GM21619 (cell line): ENCODE data around the gene FLOT1.
"Not testable (repeated sequence)": the region's sequence is repeated elsewhere in the genome, so short reads cannot be mapped to it uniquely, and the experiment has no call there.

Source experiments
- ATAC-seq: cut with Tn5 transposase; IDR thresholded peaks from one replicate; pipeline ENCODE4 v1.9.1; 2021; ENCODE audit not compliant: unreplicated experiment

FLOT1 gene

DNA sequence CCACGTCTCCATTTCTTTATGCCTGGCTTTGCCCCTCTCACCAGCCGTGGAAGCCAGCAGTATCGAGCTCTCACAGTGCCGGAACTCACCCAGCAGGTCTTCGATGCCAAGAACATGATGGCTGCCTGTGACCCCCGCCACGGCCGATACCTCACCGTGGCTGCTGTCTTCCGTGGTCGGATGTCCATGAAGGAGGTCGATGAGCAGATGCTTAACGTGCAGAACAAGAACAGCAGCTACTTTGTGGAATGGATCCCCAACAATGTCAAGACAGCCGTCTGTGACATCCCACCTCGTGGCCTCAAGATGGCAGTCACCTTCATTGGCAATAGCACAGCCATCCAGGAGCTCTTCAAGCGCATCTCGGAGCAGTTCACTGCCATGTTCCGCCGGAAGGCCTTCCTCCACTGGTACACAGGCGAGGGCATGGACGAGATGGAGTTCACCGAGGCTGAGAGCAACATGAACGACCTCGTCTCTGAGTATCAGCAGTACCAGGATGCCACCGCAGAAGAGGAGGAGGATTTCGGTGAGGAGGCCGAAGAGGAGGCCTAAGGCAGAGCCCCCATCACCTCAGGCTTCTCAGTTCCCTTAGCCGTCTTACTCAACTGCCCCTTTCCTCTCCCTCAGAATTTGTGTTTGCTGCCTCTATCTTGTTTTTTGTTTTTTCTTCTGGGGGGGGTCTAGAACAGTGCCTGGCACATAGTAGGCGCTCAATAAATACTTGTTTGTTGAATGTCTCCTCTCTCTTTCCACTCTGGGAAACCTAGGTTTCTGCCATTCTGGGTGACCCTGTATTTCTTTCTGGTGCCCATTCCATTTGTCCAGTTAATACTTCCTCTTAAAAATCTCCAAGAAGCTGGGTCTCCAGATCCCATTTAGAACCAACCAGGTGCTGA, 18.4 kb downstream of the FLOT1 start:
- not testable (repeated sequence) for ATAC-seq

DNA sequence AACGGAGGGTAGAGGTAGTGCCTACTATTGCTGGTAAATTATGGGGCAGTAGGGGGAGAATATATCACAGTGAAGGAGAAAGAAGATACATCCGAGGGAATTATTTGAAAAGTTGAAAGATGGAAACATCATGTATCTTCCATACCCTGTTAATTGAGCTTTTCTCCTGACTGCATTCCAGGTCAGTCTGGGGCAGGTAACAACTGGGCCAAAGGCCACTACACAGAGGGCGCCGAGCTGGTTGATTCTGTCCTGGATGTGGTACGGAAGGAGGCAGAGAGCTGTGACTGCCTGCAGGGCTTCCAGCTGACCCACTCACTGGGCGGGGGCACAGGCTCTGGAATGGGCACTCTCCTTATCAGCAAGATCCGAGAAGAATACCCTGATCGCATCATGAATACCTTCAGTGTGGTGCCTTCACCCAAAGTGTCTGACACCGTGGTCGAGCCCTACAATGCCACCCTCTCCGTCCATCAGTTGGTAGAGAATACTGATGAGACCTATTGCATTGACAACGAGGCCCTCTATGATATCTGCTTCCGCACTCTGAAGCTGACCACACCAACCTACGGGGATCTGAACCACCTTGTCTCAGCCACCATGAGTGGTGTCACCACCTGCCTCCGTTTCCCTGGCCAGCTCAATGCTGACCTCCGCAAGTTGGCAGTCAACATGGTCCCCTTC, 19.2 kb downstream of the FLOT1 start:
- not testable (repeated sequence) for ATAC-seq

DNA sequence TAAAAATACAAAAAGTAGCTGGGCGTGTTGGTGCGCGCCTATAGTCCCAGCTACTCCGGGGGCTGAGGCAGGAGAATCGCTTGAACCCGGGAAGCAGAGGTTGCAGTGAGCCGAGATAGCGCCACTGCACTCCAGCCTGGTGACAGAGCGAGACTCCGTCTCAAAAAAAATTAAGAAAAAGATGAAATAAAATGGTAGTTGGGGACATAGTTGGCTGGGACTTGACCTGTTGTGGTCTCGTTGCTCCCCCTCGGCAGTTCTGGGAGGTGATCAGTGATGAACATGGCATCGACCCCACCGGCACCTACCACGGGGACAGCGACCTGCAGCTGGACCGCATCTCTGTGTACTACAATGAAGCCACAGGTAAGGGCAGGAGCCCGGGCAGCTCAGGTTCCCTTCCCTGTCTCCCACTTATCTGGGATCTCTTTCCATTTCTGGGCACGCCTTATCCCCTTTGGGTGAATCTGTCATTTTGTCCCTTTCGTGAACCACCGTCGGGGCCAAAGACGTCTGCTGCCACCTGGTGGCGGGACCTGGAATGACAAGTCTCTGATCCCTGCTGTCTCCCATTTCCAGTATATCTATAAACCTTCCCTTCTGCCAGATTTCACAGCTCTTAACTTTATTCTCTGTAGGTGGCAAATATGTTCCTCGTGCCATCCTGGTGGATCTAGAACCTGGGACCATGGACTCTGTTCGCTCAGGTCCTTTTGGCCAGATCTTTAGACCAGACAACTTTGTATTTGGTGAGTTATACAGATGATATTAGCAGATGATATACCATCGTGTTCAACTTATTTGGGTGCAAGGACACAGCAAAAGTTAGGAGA, 20.0 kb downstream of the FLOT1 start:
- ATAC-seq, result no peak

DNA sequence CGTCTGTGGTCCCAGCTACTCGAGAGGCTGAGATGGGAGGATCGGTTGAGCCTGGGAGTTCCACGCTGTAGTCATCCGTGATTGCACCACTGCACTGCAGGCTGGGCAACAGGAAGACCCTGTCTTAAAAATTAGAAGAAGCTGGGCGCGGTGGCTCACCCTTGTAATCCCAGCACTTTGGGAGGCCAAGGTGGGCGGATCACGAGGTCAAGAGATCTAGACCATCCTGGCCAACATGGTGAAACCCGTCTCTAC, 20.5 kb downstream of the FLOT1 start:
- not testable (repeated sequence) for ATAC-seq

DNA sequence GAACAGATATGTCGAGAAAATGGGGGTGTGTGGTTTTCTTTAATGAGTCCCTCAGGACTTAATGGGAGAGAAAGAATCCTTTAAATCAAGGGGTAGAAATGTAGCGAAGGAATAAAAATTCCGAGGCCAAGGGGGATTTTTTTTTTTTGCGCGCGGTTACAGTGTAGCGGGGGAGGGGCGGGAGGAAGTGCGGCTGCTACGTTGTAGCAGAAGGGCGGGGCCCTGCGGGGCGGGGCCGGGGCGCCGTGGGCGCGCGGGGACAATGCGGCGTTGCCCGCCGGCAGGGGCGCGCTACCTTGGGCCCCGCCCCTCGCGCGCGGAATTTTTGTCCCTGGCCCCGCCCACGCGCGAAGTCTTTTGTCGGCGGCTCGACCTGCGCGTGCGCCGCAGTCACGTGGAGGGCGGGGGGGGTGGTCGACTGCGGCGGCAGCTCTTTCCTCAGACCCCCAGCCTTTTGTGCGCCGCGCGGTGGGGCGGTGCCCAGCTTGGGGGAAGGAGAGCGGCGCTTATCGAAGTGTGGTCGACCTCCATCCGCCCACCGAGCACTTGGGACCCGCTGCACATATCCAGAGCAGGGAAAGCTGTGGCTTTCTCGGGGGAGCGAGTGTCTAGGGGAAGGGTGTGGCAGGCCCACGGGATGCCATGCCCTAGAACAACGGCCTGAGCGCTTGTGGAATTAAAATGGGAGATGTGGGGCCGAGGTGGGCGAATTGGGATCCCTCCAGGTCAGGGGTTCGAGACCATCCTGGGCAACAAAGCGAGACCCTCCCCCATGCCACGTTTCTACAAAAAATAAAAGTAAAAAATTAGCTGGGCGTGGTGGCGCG, 21.1 kb downstream of the FLOT1 start:
- peak; percentile 25 for ATAC-seq

DNA sequence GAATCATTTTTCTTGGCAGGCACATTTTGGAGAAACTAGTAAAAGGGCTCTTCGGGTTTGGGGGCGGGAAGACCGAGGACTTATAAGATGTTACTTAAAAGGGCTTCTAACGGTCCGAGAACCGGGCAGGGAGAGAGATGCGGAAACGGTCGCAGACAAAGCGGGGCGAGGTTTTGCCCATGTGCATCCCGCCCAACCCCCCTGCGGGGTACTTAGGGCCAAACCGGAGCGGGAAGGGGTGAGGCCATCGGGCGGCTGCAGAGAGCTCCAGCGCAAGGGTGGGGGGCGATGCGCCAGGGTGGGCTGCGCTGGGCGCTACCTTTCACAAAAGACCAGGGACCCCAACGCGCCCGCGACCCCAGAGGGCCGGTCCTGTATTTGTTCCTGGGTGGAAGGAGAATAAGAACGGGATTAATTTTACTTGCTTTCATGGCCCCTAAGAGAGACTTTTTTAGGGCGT, 21.7 kb downstream of the FLOT1 start:
- no peak for ATAC-seq

DNA sequence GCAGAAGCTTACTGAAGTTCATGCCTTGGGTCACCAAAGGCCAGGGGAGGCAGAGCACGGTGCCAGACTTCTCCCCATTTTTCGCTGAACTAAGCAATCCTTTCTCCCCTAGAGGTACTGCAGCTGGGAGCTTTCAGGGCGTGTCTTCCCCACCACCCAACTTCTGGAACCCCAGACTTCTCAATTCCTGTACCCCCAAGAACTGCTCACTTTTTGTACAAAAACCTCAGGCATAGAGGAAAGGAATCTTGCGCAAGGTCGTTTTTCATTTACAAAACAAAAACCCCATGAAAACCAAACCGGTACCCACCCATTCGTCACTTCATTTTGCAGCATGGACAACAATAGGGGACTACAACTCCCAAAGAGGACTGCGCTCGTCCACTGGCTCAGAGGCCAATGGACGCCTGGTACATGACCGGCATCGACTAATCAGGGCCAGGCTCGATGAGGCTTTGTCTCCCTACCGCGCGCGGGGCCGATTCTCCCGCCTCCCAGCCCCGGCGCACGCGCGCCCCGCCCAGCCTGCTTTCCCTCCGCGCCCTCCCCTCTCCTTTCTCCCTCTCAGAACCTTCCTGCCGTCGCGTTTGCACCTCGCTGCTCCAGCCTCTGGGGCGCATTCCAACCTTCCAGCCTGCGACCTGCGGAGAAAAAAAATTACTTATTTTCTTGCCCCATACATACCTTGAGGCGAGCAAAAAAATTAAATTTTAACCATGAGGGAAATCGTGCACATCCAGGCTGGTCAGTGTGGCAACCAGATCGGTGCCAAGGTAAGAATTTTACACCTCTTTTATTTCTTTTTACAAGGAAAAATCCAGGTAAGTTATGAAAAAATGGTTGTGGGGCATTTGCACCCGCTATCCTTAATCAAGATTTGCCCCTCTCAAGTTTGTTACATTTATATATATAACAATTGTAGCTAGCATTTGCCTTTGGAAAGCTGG, 22.4 kb downstream of the FLOT1 start, which contains the start of gene TUBB:
TSS of gene TUBB (plus strand) at position 562 of the 947 bp plus-strand sequence. CDS start at position 717, 155 bp downstream.
- ATAC-seq, result peak; percentile 38

DNA sequence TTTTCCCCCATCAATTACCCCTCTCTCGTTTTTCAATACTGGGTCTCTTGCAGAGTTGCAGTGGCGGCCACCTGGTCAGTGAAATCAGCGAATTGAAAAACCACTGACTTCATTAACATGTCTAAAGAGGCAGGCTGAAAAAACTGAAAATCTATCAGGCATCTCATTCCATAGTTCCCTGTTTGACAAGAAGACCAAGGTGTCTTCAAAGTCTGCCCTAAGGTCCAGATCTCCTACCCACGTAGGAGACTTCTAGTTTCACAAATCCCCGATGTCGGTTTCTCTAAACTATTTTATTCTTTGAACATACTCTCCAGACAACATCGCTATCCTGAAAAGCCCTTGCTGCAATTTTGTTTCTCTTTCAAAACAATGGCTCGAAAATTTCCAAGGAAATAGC, 23.1 kb downstream of the FLOT1 start:
- no peak for ATAC-seq

DNA sequence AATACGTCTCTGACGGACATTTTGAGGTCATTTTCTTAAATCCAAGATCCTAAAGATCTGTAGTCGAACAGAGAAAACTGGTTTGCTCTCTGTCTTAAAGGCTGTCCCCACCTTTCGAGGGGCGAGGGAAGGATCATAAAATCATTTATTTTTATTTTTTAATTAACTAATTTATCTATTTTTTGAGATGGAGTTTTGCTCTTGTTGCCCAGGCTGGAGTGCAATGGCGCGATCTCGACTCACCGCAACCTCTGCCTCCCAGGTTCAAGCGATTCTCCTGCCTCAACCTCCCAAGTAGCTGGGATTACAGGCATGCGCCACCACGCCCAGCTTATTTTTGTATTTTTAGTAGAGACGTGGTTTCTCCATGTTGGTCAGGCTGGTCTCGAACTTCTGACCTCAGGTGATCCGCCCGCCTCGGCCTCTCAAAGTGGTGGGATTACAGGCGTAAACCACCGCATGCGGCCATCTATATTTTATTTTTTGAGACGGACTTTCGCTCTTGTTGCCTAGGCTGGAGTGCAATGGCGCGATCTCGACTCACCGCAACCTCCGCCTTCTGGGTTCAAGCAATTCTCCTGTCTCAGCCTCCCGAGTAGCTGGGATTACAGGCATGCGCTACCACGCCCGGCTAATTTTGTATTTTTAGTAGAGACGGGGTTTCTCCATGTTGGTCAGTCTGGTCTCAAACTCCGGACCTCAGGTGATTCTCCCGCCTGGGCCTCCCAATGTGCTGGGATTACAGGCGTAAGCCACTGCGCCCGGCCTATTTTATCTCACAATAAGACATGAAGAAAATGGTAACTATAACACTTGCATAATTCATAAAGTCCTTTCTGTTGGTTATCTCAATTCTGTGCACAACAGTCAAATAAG, 24.4 kb downstream of the FLOT1 start:
- ATAC-seq, result not testable (repeated sequence)

DNA sequence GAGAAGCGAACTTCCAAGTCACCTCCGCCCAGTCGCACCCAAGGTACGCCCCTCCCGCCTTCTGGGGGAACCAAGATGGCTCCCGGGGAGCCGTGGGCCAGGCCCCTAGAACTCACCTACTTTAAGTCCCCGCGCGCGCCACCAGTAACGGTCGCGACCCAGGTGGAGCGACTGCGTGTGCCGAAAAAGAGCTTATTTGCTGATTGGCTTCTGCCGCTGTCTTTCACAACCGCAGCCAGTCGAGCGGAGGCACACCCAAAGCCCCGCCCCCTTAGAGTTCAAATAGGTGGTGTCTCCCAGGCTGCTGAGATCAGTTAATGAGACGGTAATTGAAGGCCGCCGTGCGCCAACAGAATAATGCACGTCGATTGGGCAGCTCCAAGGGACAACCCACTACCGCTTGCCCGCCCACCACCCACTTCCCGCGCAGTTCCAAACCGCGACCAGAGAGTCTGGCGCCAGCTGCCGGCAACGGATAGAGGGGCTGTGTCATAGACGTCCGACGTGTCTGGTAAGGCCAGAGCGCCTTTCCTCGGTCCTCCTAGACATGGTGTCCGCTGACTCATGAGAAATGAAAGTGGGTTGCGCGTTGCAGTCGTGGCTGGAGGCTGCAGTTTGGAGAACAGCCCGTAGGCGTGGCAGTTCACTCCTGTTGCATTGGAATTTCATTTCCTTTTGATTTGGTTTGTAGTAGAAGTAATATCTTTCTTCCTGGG, 25.2 kb downstream of the FLOT1 start, which contains the start of gene MDC1:
TSS of gene MDC1 (minus strand) at position 153 of the 716 bp plus-strand sequence. CDS start 2,106 bp downstream, outside the sequence.
- ATAC-seq, result peak; percentile 63

DNA sequence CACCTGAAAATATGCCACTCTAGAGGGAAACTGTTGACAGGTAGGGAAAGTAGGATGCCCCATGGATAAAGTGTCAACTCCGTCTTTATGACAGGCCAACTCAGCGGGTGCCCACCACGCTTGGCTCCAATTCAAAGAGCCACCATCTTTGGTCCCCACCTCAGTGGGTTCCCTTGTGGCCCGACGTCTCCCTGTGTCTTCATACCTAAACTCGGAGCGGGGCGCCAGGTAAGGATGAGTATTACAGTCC, 25.7 kb downstream of the FLOT1 start:
- ATAC-seq, result no peak

DNA sequence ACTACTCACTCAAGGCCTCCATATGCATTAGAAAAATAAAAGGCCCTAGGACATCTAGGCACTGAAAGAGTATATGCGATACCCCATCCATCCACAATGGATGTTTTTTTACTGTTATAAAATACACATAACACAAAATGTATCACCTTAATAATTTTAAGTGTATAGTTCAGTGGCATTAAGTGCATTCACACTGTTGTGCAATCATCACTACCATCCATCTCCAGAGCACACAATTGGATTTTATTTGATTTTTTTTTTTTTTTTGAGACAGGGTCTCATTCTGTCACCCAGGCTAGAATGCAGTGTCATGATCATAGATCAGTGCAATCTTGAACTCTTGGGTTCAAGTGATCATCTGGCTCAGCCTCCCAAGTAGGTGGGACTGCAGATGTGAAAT, 28.2 kb downstream of the FLOT1 start:
- no peak for ATAC-seq

DNA sequence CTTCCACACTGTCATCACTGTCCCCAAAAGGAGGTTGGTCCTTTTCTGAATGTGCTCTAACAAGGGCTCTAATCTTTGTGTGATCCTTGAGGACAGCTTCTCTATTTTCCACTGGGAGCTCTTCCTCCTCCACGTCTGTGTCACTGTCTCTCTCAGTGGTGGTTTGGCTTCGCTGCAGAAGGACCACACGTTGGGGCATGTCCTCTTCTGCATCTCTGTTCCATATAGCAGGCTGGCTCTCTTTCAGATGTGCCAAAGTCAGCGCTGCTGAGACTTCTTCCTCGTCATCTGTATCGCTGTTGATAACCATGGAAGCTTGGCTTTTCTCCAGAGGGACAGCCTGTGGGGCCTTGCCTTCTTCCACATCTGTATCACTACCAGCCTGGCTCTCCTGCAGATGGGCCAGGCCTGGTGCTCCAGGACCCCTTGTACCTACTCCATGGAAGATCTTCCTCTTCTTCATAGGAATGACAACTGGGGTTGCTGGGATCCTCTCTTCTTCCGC, 30.0 kb downstream of the FLOT1 start:
- no peak for ATAC-seq

DNA sequence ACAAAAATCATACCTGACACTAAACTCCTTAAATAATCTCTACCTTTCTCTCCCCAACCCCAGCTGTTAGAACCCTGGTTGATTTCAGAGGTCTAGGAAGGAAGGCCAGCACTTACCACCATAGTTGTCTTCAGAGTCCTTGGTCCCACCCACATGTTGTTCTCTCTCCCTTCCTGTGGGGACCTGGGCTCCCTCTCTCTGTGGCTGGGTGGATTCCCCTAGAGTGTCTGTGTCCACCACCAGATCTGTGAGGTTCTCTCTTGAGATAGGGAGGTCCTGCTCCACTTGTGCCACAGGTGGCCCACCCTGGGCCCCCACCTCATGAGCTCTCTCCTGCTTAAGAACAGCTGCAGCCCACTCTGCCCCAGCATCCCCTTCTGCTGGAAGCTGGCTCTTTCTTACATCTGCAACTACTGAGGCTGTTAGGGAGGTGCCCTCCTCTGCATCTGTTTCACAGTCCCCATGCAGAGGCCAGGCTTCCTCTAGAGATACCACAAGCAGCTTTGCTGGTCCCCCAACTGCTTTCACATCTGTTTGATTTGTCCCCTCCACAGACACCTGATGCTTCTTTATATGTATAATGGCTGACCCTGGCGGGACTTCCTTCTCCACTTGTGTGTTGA, 30.6 kb downstream of the FLOT1 start:
- ATAC-seq, result no peak

DNA sequence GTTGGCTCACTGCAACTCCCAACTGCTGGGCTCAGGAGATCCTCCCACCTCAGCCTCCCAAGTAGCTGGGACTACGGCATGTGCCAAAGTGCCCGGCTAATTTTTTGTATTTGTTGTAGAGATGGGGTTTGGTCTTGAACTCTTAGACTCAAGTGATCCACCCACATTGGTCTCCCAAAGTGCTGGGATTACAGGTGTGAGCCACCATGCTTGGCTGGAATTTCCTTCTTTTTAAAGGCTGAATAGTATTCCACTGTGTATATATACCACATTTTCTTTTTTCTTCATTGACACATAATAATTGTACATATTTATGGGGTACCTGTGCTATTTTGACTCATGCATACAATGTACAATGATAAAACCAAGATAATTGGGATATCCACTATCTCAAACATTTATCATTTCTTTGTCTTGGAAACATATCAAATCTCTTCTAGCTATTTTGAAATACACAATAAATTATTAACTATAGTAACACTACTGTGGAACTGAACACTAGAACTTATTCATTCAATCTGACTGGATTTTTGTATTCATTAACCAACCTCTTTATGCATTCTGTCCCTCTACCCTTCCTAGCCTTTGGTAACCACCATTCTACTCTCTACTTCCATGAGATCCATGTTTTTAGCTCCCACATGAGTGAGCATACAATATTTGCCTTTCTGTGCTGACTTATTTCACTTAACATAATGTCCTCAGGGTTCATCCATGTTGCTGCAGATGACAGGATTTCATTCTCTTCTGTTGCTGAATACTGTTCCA, 33.2 kb downstream of the FLOT1 start:
- ATAC-seq, result no peak

DNA sequence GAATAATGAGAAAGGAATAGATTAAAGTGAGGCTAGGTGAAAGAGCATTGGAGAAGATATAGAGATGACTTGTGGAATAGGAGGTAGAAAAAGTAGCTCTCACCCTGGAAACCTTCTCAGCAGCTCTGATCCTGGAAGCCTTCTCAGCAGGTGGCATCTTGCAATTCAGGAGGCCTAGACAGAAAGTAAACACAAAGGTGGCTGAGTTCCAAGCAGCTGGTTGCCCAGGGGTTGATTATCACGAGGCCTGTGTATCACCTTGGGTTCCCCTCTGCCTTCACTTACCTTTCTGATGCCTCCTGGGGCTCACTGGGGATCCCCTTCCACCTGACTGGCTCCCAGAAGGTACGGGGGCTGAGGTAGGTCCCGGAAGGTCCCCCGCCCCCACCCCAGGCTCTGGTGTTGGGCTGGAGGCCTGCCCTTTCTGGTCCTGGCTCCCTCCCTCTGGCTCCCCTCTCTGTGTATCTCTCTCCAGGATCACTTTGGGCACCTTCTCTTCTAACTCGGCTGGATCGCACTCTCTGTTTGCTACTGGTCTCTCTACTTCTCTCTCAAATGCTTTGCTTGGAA, 35.1 kb downstream of the FLOT1 start:
- ATAC-seq, result no peak
